K562 (cell line): ENCODE data around the gene ARF5. TPM values are rescaled to one million over a fixed set of nuclear protein-coding genes. Genes with fewer than 3 reads are reported as not detected.

Source experiments
- ATAC-seq: fragments of 200-7000 bp; cut with Tn5 transposase; 3 replicates; pipeline ENCODE4 v1.9.1; 2020; ENCODE audit warnings: moderate library complexity
- BruUV-seq: library from RNA; stranded (reverse); fragments of 400-500 nt; replicated peaks from 2 replicates; lab custom pipeline; 2021; lab: Mats Ljungman, UMichigan
- CTCF ChIA-PET: fragments of 300-600 bp; formaldehyde crosslinking; extraction: SDS; loops from one replicate; lab custom pipeline; 2021; ENCODE audit warnings: low intra/inter-chr PET ratio; lab: Yijun Ruan, JAX
- POLR2A ChIA-PET: fragments of 300-600, 350-650 bp; sonication (Branson Sonifier 250); formaldehyde crosslinking; extraction: SDS; loops from one replicate; lab custom pipeline; 2021; ENCODE audit warnings: antibody characterized with exemption, inconsistent platforms; lab: Yijun Ruan, JAX
- DNase-seq, 4 experiments: peaks; one replicate each; pipeline versions ENCODE4 v3.0.0 to v3.0.0-alpha.2; 2011 to 2018; ENCODE audit warnings: low spot score in 3 of 4, mixed read lengths in 3 of 4; ENCODE audit errors: extremely low read depth in 1 of 4
- FAIRE-seq: peaks from 2 replicates; lab custom pipeline; 2011; peaks lifted over from hg19 to GRCh38; lab: Jason Lieb, UNC
- H2AFZ ChIP-seq: 2 replicates; pipeline ENCODE4 v1.6.0; 2011; ENCODE audit warnings: low read depth, low read length, control low read depth, inconsistent platforms
- H3K27ac ChIP-seq: fragments of 200-600 bp; 3 replicates; pipeline ENCODE4 v1.8.0; 2011; ENCODE audit warnings: low read depth, mild to moderate bottlenecking, control low read depth, inconsistent platforms, low read length, moderate library complexity, mixed read lengths; ENCODE audit errors: extremely low read depth
- H3K27me3 ChIP-seq, 2 experiments: fragments of 300-600 bp in 1 of 2; 2 replicates in 1 of 2; 3 replicates in 1 of 2; pipeline versions ENCODE4 v1.6.0 to v1.8.0; 2011; ENCODE audit warnings: inconsistent platforms in 2 of 2, low read length in 2 of 2, mild to moderate bottlenecking in 1 of 2, mixed read lengths in 1 of 2, moderate library complexity in 1 of 2; ENCODE audit not compliant: control insufficient read depth in 2 of 2, insufficient read depth in 2 of 2
- H3K36me3 ChIP-seq: fragments of 300-600 bp; 3 replicates; pipeline ENCODE4 v1.8.0; 2011; ENCODE audit warnings: mild to moderate bottlenecking, low read length, inconsistent platforms; ENCODE audit not compliant: control insufficient read depth, insufficient read depth
- H3K4me1 ChIP-seq, 2 experiments: fragments of 200-600 bp in 1 of 2; replicated peaks in 1 of 2; 2 replicates in 1 of 2; 3 replicates in 1 of 2; pipeline versions ENCODE4 v1.5.1 to v1.8.0; 2011; ENCODE audit warnings: inconsistent platforms in 2 of 2, low read length in 2 of 2, mild to moderate bottlenecking in 1 of 2, mixed read lengths in 1 of 2, moderate library complexity in 1 of 2; ENCODE audit not compliant: control insufficient read depth in 2 of 2, insufficient read depth in 2 of 2
- H3K4me2 ChIP-seq: 2 replicates; pipeline ENCODE4 v1.6.1; 2011; ENCODE audit warnings: low read length, control low read depth, inconsistent platforms, mixed read lengths; ENCODE audit not compliant: insufficient read depth
- H3K4me3 ChIP-seq: fragments of 200-600 bp; sonication (generic), shearing (Covaris generic); 2 replicates; pipeline ENCODE4 v1.5.1; 2016; ENCODE audit warnings: control low read depth, inconsistent platforms
- H3K79me2 ChIP-seq: fragments of 200-600 bp; 3 replicates; pipeline ENCODE4 v1.8.0; 2011; ENCODE audit warnings: low read length, inconsistent platforms; ENCODE audit not compliant: control insufficient read depth, insufficient read depth
- H3K9ac ChIP-seq, 2 experiments: 2 replicates each; pipeline versions ENCODE4 v1.6.0 to v1.6.1; 2011; ENCODE audit warnings: low read depth in 2 of 2, low read length in 2 of 2, control low read depth in 1 of 2, inconsistent platforms in 1 of 2, mild to moderate bottlenecking in 1 of 2, mixed read lengths in 1 of 2; ENCODE audit not compliant: insufficient read depth in 1 of 2
- H3K9me1 ChIP-seq: one replicate; pipeline ENCODE4 v1.6.0; 2011; ENCODE audit warnings: inconsistent platforms, mild to moderate bottlenecking, low read length, moderate library complexity; ENCODE audit not compliant: control insufficient read depth, insufficient read depth
- H3K9me3 ChIP-seq: replicated peaks from 2 replicates; pipeline ENCODE4 v1.5.1; 2011; ENCODE audit warnings: low read depth, low read length, inconsistent platforms; ENCODE audit not compliant: control insufficient read depth, insufficient read depth
- H4K20me1 ChIP-seq: replicated peaks from 2 replicates; pipeline ENCODE4 v1.6.1; 2011; ENCODE audit warnings: low read length, inconsistent platforms, mixed read lengths; ENCODE audit not compliant: control insufficient read depth, insufficient read depth
- CTCF ChIP-seq, 3 experiments: IDR thresholded peaks in 2 of 3; conservative IDR thresholded peaks in 1 of 3; 2 replicates each; pipeline ENCODE4 v1.5.1; 2011 to 2012; ENCODE audit warnings: low read length in 3 of 3, mild to moderate bottlenecking in 3 of 3, control low read depth in 2 of 3, improper control_type of control experiment in 1 of 3, inconsistent platforms in 1 of 3, low read depth in 1 of 3, mixed read lengths in 1 of 3, moderate library complexity in 1 of 3; ENCODE audit not compliant: insufficient read depth in 2 of 3
- FUS ChIP-seq: fragments of 200-400 bp; formaldehyde crosslinking; optimal IDR thresholded peaks from 2 replicates; pipeline ENCODE3; 2017; ENCODE audit warnings: low read depth, low read length
- RAD21 ChIP-seq, 2 experiments: fragments of 250-450 bp in 1 of 2; fragments of 450-650 bp in 1 of 2; sonication (Bioruptor Pico) in 1 of 2; formaldehyde crosslinking in 1 of 2; IDR thresholded peaks in 1 of 2; conservative IDR thresholded peaks in 1 of 2; 2 replicates each; pipeline versions ENCODE4 v1.4.0 to v1.8.0; 2020 to 2022; ENCODE audit warnings: mild to moderate bottlenecking in 2 of 2, moderate library complexity in 1 of 2
- REST ChIP-seq, 2 experiments: fragments of 450-650 bp; formaldehyde crosslinking in 1 of 2; IDR thresholded peaks; 2 replicates each; pipeline versions ENCODE4 v1.4.0 to v1.6.1; 2014 to 2020; ENCODE audit warnings: mild to moderate bottlenecking in 2 of 2, borderline replicate concordance in 1 of 2, low read depth in 1 of 2
- ZNF398 ChIP-seq: fragments of 250-450 bp; sonication (Bioruptor Pico); IDR thresholded peaks from 2 replicates; pipeline ENCODE4 v1.8.0; 2021; ENCODE audit warnings: moderate library complexity, mild to moderate bottlenecking, inconsistent platforms
- WGBS: fragments of 100-300 bp; shearing (Covaris generic); methylation state at CpG from one replicate; pipeline ENCODE4 v1.1.6; 2016; ENCODE audit warnings: low coverage, mixed read lengths; ENCODE audit not compliant: insufficient coverage; ENCODE audit errors: missing lambda C conversion rate; 5-methylcytosine and 5-hydroxymethylcytosine counted together
- in situ Hi-C: fragments of 300-500 bp; cut with MboI; formaldehyde crosslinking; loops from 4 replicates; pipeline ENCODE4 v1.15.0; 2018; ENCODE audit warnings: inconsistent platforms, mixed read lengths
- intact Hi-C: fragments of 100-400 bp; cut with micrococcal nuclease; formaldehyde crosslinking; loops from 2 replicates; pipeline ENCODE4 v1.14.2; 2022
- polyA plus RNA-seq, 8 experiments: library from polyadenylated mRNA; depleted of rRNA in 4 of 8; stranded (reverse) in 5 of 8; unstranded in 3 of 8; fragments of >200 nt; fragmentation: Nextera tagmentation in 2 of 8; fragmentation: Illumina TruSeq in 1 of 8; extraction: Ambion mirVana in 2 of 8; extraction: Trizol in 1 of 8; gene quantifications; 2 replicates each; pipeline versions ENCODE4 v1.2.1 to v1.2.3, GENCODE V29; 2011 to 2014; ENCODE audit warnings: inconsistent platforms in 1 of 8, missing spikeins in 1 of 8
- total RNA-seq, 7 experiments: library from RNA; depleted of rRNA in 6 of 7; stranded (reverse); fragments of >200 nt in 6 of 7; fragmentation: Illumina TruSeq in 2 of 7; extraction: Trizol in 2 of 7; gene quantifications; 2 replicates each; pipeline versions ENCODE4 v1.2.1 to v1.2.3, GENCODE V29; 2011 to 2021; ENCODE audit warnings: low replicate concordance in 1 of 7

The ARF5 gene
- total and polyA plus RNA-seq, 9 of the 15 experiments (the other 6 are each of a cell fraction or from before 2014, with no cell fraction given): 8.1 to 290 (median 125) TPM

GRCh38 chr7:127557803-127558202 lies 30.4 kb upstream of the ARF5 start:
- TF ChIP-seq ZNF398 (CRISPR knock-in tag): no peak
- TF ChIP-seq FUS: no peak
- TF ChIP-seq CTCF (IDR thresholded peaks at IDR 0.05 in 2 of 3, conservative IDR thresholded peaks at IDR 0.05 in 1 of 3; ENCODE audit: insufficient read depth in 2 of 3, low read depth in 1 of 3, low read length in 3 of 3): peak in 2 of 3 experiments; percentile 4 to 49; a peak in 3 of 6 replicates
- peak; percentile 5 to 48; a peak in 2 of 4 replicates for TF ChIP-seq RAD21 (CRISPR knock-in tag; conservative IDR thresholded peaks at IDR 0.05 in 1 of 2, IDR thresholded peaks at IDR 0.05 in 1 of 2)
- peak; percentile 35; the same call in 1 of the 2 replicates for TF ChIP-seq REST (IDR thresholded peaks at IDR 0.05; ENCODE audit: borderline replicate concordance)
- TF ChIP-seq REST (CRISPR knock-in tag; IDR thresholded peaks at IDR 0.05; ENCODE audit: low read depth): no peak
- no peak overlapping the region for H3K4me2 ChIP-seq
- H3K9me1 ChIP-seq: no peaks in the 10 kb centered on the region
- FAIRE-seq (no peak), ATAC-seq (no peak), DNase-seq (no peak)
- H3K9me3 ChIP-seq: no peaks in the 10 kb centered on the region
- WGBS: 0% methylated on average over 2 of the region's 2 CpGs
- H3K9ac ChIP-seq: no peak overlapping the region
- H4K20me1 ChIP-seq: no peaks in the 10 kb centered on the region
- CTCF ChIA-PET: interaction anchor here (0.9 to 1.8 kb wide), 3 partner anchors 651 to 830 kb away, joined by 4 to 7 read pairs (median 7); no protein-coding TSS in a partner anchor
- BruUV-seq: no TSS peak
- H3K36me3 ChIP-seq: no peaks in the 10 kb centered on the region
- POLR2A ChIA-PET: interaction anchor here (0.6 kb wide), 1 partner anchor 8 kb away, joined by 3 read pairs; no protein-coding TSS in a partner anchor
- H3K79me2 ChIP-seq: no peaks in the 10 kb centered on the region
- no peak overlapping the region for H3K4me3 ChIP-seq
- no peak overlapping the region for H3K27ac ChIP-seq
- in situ Hi-C loops: no loop called here
- H3K27me3 ChIP-seq: peaks cover 3 to 4% of the 10 kb centered on the region in 2 experiments; a peak in 1 of 5 replicates
- H2AFZ ChIP-seq: no peak overlapping the region
- H3K4me1 ChIP-seq: no peaks in the 10 kb centered on the region
- intact Hi-C loops: no loop called here
